ENCODE measurements around the gene TMEM176A.

Gene TMEM176A

DNA sequence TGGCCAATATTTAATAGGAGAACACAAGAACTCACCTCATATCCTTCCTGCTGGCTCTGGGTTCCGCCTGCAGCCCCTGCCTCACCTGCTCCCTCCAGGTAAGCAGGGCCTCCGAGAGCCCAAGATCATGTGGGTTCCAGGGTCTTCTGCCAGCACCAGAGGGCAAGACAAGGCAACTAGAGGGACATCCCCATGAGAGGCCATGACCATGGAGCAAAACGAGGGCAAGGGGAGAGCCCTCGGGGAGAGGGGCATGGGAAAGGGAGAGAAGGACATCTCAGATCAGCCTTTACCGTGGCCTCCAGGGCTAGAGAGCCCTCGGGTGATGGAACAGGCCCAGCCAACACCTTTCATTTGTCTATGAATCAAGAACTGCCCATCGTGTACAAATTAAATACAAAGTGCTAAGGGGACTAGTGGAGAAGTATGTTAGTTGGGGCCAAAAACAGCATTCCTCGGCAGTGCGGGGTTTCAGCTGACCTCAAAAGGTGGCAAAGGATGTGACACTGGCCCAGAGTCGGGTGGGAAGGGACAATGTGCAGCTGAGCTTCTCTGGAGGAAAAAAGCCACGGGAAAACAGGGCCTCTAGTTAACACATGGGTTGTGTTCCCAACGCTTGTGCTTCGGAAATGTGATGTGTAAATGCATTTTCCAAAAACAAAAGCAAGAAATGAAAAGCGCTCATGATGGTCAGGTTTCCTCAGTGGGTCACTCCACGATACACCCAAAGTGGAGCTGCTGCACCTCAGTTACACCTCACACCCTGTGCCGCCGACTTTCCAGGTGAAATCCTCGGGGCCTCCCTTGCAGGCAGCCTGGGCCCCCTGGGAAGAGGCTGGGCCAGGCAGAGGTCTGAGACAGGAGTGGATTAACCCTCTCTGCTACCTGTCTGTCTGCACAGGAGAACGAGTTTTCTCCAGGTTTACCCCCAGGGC lies 53.8 kb downstream of the TMEM176A start:
- Histone ChIP-seq H3K9me3 (no peaks in the 10 kb centered on the region), H3K4me3 (no peak overlapping the region), H3K4me1 (no peaks in the 10 kb centered on the region), H3K36me3 (replicated peaks) (no peaks in the 10 kb centered on the region), H3K27me3 (ENCODE audit: low read depth) (peaks cover 20% of the 10 kb centered on the region)
- in situ Hi-C loops (cut with MboI; ENCODE audit: low sequenced_read_pairs): no loop called here
- DNase-seq (ENCODE audit: low spot score in 2 of 2): no peak

Measured in HAP-1 (cell line).